GM18526 (cell line): Measurements from ENCODE around the gene ATP4A.

Source experiments
- POLR2A ChIP-seq: IDR thresholded peaks from 3 replicates; pipeline ENCODE4 v1.6.1; 2011; ENCODE audit not compliant: insufficient read length; ENCODE audit errors: extremely low read depth

The ATP4A gene

GRCh38 chr19:35563207-35563829, at the start of gene ATP4A:
Gene ATP4A, minus strand, starts transcription at chr19:35563658. Its CDS starts 29 bp downstream, at chr19:35563629.
- TF ChIP-seq POLR2A = no peak

GRCh38 chr19:35612559-35613321, 49.3 kb upstream of the ATP4A start, which contains the start of gene HAUS5:
Gene HAUS5, plus strand, starts transcription at chr19:35612735. Its CDS starts 60 bp downstream, at chr19:35612795.
- TF ChIP-seq POLR2A = peak; percentile 80

GRCh38 chr19:35612224-35612558, 48.7 kb upstream of the ATP4A start:
- no peak for TF ChIP-seq POLR2A

- TF ChIP-seq POLR2A = peak; percentile 51
Measured at GRCh38 chr19:35609851-35610353, 46.4 kb upstream of the ATP4A start.

GRCh38 chr19:35608251-35608650, 44.8 kb upstream of the ATP4A start:
- TF ChIP-seq POLR2A = no peak

GRCh38 chr19:35607661-35608060, 44.2 kb upstream of the ATP4A start:
- TF ChIP-seq POLR2A = no peak

GRCh38 chr19:35601971-35602370, 38.5 kb upstream of the ATP4A start:
- TF ChIP-seq POLR2A = no peak

- no peak for TF ChIP-seq POLR2A
Measured at GRCh38 chr19:35596366-35596999, 33.0 kb upstream of the ATP4A start.

GRCh38 chr19:35595928-35596327, 32.5 kb upstream of the ATP4A start:
- TF ChIP-seq POLR2A = no peak

- TF ChIP-seq POLR2A = no peak
Measured at GRCh38 chr19:35592226-35592625, 28.8 kb upstream of the ATP4A start.

GRCh38 chr19:35590875-35591274, 27.4 kb upstream of the ATP4A start:
- TF ChIP-seq POLR2A = no peak

- TF ChIP-seq POLR2A = no peak
Measured at GRCh38 chr19:35587321-35587720, 23.9 kb upstream of the ATP4A start.

- TF ChIP-seq POLR2A = no peak
Measured at GRCh38 chr19:35585848-35586247, 22.4 kb upstream of the ATP4A start, which contains the start of gene PMIS2. Gene PMIS2, plus strand, starts transcription at chr19:35586173. Its CDS starts 87 bp downstream, at chr19:35586260.

- no peak for TF ChIP-seq POLR2A
Measured at GRCh38 chr19:35582760-35583159, 19.3 kb upstream of the ATP4A start.

- no peak for TF ChIP-seq POLR2A
Measured at GRCh38 chr19:35578707-35579106, 15.2 kb upstream of the ATP4A start.

- TF ChIP-seq POLR2A = no peak
Measured at GRCh38 chr19:35577918-35578317, 14.5 kb upstream of the ATP4A start.

GRCh38 chr19:35571406-35571965, 8.0 kb upstream of the ATP4A start:
- TF ChIP-seq POLR2A = no peak
